ENCODE measurements around the gene MAP4K4. TPM values are rescaled to one million over a fixed set of nuclear protein-coding genes. Genes with fewer than 3 reads are reported as not detected.

The MAP4K4 gene
- total and polyA plus RNA-seq, 12 donors, result 8.7 to 43.1 (median 21.8) TPM

- H3K36me3 ChIP-seq (replicated peaks in 1 of 2), result no peaks in the 10 kb centered on the region
- H3K9me3 ChIP-seq (replicated peaks in 1 of 3), result no peaks in the 10 kb centered on the region
- no peak overlapping the region for H3K4me3 ChIP-seq
- DNase-seq, result no peak
- intact Hi-C loops (cut with DNase I), result no loop called here
- TF ChIP-seq CTCF (IDR thresholded peaks at IDR 0.05), result no peak
- TF ChIP-seq POLR2A (IDR thresholded peaks at IDR 0.05), result no peak
- H3K27ac ChIP-seq, result no peak overlapping the region
- no peaks in the 10 kb centered on the region for H3K27me3 ChIP-seq
- H3K4me1 ChIP-seq (replicated peaks in 1 of 2), result peaks cover 6 to 16% of the 10 kb centered on the region in 2 donors
Observed at GRCh38 chr2:101809698-101810097, 112.2 kb downstream of the MAP4K4 start.

- Histone ChIP-seq H3K4me1 (replicated peaks in 1 of 2) (peaks cover 12 to 17% of the 10 kb centered on the region in 2 donors), H3K9me3 (replicated peaks in 1 of 3) (no peaks in the 10 kb centered on the region), H3K27me3 (no peaks in the 10 kb centered on the region), H3K4me3 (no peak overlapping the region), H3K27ac (no peak overlapping the region), H3K36me3 (replicated peaks in 1 of 2) (no peaks in the 10 kb centered on the region)
- 92 to 97% (median 95%) methylated on average over 11 of the region's 11 CpGs for WGBS, 4 donors
- no peak for DNase-seq
- intact Hi-C loops (cut with DNase I), result no loop called here
- no peak for TF ChIP-seq CTCF (IDR thresholded peaks at IDR 0.05)
- TF ChIP-seq POLR2A (IDR thresholded peaks at IDR 0.05), result no peak
Observed at GRCh38 chr2:101811226-101812015, 113.9 kb downstream of the MAP4K4 start.

GRCh38 chr2:101812226-101812625, 114.7 kb downstream of the MAP4K4 start:
- Histone ChIP-seq H3K27me3 (no peaks in the 10 kb centered on the region), H3K4me1 (replicated peaks in 1 of 2) (peaks cover 12 to 13% of the 10 kb centered on the region in 2 donors), H3K36me3 (replicated peaks in 1 of 2) (no peaks in the 10 kb centered on the region), H3K9me3 (replicated peaks in 1 of 3) (no peaks in the 10 kb centered on the region), H3K27ac (no peak overlapping the region), H3K4me3 (no peak overlapping the region)
- TF ChIP-seq POLR2A (IDR thresholded peaks at IDR 0.05) (no peak), CTCF (IDR thresholded peaks at IDR 0.05) (no peak)
- no peak for DNase-seq
- intact Hi-C loops (cut with DNase I), result no loop called here
- 96 to 98% (median 97%) methylated on average over 7 of the region's 7 CpGs for WGBS, 4 donors

- intact Hi-C loops (cut with DNase I), result no loop called here
- TF ChIP-seq CTCF (IDR thresholded peaks at IDR 0.05) (no peak), POLR2A (IDR thresholded peaks at IDR 0.05) (no peak)
- WGBS, 4 donors, result 77 to 93% (median 82%) methylated on average over 2 of the region's 2 CpGs
- Histone ChIP-seq H3K27ac (no peak overlapping the region), H3K36me3 (replicated peaks in 1 of 2) (no peaks in the 10 kb centered on the region), H3K4me1 (replicated peaks in 1 of 2) (peaks cover 6 to 12% of the 10 kb centered on the region in 2 donors), H3K27me3 (no peaks in the 10 kb centered on the region), H3K4me3 (no peak overlapping the region), H3K9me3 (replicated peaks in 1 of 3) (no peaks in the 10 kb centered on the region)
- no peak for DNase-seq
Observed at GRCh38 chr2:101814752-101815151, 117.2 kb downstream of the MAP4K4 start.

All from adrenal gland (tissue), 12 donors.